ENCODE data around the gene OR13C4.

DNA sequence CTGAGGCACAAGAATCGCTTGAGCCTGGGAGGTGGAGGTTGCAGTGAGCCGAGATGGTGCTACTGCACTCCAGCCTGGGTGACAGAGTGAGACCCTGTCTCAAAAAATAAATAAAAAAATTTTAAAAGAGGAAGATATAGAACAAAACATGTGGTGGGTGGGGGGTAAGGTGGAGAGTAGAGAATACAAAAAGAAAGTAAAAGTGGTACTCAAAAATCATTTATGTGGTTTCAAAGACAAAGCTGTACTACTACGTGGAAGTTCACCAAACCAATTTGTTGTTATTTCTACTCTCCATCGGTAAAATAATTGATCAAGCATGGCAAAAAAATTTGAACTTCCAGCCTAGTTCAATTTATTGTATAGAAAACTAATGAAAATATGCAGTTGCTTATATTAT, 17.6 kb upstream of the OR13C4 start:
- TF ChIP-seq, protein P1, sequence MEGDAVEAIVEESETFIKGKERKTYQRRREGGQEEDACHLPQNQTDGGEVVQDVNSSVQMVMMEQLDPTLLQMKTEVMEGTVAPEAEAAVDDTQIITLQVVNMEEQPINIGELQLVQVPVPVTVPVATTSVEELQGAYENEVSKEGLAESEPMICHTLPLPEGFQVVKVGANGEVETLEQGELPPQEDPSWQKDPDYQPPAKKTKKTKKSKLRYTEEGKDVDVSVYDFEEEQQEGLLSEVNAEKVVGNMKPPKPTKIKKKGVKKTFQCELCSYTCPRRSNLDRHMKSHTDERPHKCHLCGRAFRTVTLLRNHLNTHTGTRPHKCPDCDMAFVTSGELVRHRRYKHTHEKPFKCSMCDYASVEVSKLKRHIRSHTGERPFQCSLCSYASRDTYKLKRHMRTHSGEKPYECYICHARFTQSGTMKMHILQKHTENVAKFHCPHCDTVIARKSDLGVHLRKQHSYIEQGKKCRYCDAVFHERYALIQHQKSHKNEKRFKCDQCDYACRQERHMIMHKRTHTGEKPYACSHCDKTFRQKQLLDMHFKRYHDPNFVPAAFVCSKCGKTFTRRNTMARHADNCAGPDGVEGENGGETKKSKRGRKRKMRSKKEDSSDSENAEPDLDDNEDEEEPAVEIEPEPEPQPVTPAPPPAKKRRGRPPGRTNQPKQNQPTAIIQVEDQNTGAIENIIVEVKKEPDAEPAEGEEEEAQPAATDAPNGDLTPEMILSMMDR (IDR thresholded peaks at IDR 0.05), result no peak
- TF ChIP-seq POLR2A (IDR thresholded peaks at IDR 0.05) (no peak), EP300 (IDR thresholded peaks at IDR 0.05) (no peak)
